Cardiac septum (tissue), 1 donor: ENCODE results near the gene TCN2. TPM values are rescaled to one million over a fixed set of nuclear protein-coding genes. Genes with fewer than 3 reads are reported as not detected.
"Not testable (repeated sequence)": the region's sequence is repeated elsewhere in the genome, so short reads cannot be mapped to it uniquely, and the experiment has no call there.

ENCODE experiments used
- DNase-seq: peaks from one replicate; pipeline ENCODE4 v3.0.0-alpha.2; 2020; ENCODE audit warnings: low spot score
- intact Hi-C: fragments of 100-400 bp; cut with DNase I; formaldehyde crosslinking; loops from one replicate; pipeline ENCODE4 v1.14.0; 2022
- total RNA-seq: library from RNA; stranded (reverse); fragmentation: NEBNext Ultra II Directional; extraction: Animal tissue kit (Norgen Biotek cat#: 25700); gene quantifications from one replicate; pipeline ENCODE4 v1.2.1, GENCODE V29; 2021
- donor health status: DM: no; HTN: no; CAD: no.

TCN2 gene
- total RNA-seq, 1 donor from 2014 or later: 10.3 TPM

DNA sequence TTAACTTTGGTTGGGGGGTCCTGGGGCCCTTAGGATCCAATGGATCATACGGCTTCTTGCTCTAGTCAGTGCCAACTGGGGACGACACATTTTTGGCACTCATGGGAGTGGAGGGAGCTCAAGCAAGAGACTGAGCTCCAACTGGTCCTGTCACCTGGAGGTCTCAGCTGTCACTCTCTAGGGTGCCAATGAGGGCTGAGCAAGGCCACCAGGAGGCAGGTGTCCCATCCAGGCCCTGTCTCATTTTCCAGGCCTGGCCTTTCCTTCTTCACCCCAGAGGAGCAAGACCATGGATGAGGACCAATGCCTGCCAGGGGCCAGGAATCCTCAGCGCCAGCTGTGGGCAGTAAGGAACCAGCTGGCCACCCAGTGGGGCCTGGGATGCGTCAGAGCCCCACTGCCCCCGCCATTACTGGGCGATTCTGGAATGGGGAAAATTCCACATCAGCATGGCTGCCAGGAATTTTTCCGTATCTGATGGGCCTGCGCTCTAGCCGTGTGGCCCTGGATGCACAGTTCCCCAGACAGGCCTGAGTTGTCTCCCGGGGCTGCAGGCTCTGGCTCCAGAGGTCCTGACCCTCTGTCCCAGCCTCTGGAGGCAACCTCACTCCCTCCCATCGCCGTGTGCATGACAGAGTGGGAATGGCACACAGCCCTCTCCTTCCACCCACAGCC is 31.8 kb upstream of the TCN2 start:
- intact Hi-C loops: no loop called here
- no peak for DNase-seq

DNA sequence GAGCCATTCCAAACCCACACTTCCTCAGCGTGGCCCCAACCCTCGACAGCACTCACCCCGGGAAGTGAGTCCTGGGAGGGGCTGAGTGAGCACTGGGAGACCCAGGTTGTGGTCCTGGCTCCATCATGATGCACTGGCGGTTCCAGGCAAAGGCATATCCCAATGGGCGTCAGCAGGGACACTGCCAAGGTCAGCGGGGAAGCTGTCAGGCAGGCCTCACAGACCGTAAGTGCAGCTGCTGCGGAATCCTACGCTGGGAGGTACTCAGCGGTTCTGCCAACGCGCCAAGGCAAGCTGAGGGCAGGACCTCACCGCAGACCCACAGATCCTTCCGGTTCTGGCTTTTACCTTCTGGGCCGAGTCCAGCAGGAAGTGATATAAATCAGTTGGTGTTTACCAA is 31.1 kb upstream of the TCN2 start:
- intact Hi-C loops: no loop called here
- DNase-seq: no peak

DNA sequence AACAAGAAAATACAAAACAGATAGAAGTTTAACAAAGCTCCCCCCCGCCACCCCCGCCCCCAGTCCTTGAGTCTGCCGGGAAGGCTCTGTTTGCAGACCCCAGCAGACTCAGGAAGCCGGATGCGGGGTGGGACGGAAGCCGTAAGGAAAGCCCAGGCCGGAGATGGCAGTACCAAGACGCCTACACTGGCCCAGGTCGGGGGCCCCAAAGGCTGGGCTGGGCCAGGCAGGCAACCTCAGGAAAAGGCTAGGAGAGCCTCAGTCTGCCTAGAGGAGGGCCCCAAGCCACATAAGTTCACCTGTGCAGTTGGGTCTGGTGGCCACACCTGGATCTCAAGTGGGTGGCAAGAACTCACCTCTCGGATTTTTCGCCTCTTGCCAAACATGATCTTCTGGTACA is 28.5 kb upstream of the TCN2 start:
- intact Hi-C loops: no loop called here
- no peak for DNase-seq

- intact Hi-C loops: no loop called here
- DNase-seq: no peak
Measured at GRCh38 chr22:30580896-30581295, 26.1 kb upstream of the TCN2 start.

- DNase-seq: no peak
- intact Hi-C loops: no loop called here
Measured at GRCh38 chr22:30582051-30582450, 24.9 kb upstream of the TCN2 start.

DNA sequence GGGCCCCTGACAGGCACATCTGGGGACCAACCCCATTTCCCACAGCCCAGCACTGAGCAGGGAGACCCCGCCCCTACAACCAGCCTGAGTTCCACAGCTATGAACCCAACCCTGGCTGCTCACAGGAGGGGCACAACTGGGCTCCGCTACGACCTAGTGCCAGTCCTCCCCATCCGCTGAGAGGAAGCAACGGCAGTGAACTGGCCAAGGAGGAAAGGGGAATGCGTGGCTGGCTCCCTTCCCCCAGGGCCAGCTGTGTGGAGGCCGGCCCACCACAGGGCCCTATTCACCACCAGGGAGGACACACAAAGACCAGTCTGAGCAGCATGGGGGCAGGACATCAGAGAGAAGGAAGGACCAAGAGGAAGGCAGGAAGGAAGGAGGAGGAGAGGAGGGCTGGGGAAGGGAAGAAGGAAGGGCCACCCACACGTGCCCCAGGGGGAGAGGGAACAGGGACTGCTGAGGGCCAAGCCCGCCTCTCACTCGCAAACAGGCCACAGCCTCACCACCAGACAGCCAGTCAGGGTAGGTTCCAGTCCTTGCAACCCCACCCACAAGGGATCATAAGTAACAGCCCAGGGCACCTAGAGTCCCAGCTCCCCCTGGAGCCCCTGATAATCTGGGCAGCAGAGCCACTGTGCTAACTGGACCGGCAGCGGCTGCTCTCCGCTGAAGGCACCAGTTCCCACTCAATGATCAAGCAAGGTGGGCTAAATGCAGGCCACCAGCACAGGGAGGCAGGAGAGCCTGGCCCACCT is 24.0 kb upstream of the TCN2 start:
- no peak for DNase-seq
- intact Hi-C loops: no loop called here

DNA sequence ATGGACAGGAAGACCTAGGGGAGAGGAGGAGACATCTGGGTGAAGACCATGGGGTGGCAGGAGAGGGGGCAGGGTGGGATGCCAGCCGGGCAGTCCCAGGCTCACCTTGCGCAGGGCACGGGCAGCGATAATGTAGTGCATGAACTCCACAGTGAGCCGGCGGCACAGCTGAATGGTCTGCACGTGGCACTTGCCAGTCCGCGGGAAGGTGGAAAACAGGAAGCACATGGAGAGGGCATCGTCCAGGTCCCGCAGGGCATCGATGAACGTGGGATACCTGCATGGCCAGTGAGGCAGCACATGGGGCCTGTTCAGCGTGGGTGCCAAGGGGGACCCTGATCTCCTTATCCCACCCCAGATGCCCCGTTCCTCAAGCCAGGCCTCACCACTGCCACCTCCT is 22.5 kb upstream of the TCN2 start:
- intact Hi-C loops: no loop called here
- no peak for DNase-seq

- intact Hi-C loops: no loop called here
- no peak for DNase-seq
Measured at GRCh38 chr22:30586414-30586813, 20.6 kb upstream of the TCN2 start.

- DNase-seq: no peak
- intact Hi-C loops: loop anchor here (10.0 kb wide), 1 partner anchor 166 kb away; the partner anchor contains the start of gene MTFP1
Measured at GRCh38 chr22:30591191-30591587, 15.8 kb upstream of the TCN2 start.

GRCh38 chr22:30591588-30592359 is 15.2 kb upstream of the TCN2 start, which contains the start of gene PES1:
Gene PES1, minus strand, starts transcription at chr22:30591910. Its CDS starts 77 bp downstream, at chr22:30591833.
- intact Hi-C loops: loop anchor here (10.0 kb wide), 1 partner anchor 167 kb away; the partner anchor contains the start of gene MTFP1

GRCh38 chr22:30592360-30592713 is 14.6 kb upstream of the TCN2 start:
- intact Hi-C loops: loop anchor here (10.0 kb wide), 1 partner anchor 168 kb away; the partner anchor contains the start of gene MTFP1
- not testable (repeated sequence) for DNase-seq

More at GRCh38 chr22:30591588-30592359, 15.2 kb upstream of the TCN2 start, which contains the start of gene PES1:
- DNase-seq: peak; percentile 96

DNA sequence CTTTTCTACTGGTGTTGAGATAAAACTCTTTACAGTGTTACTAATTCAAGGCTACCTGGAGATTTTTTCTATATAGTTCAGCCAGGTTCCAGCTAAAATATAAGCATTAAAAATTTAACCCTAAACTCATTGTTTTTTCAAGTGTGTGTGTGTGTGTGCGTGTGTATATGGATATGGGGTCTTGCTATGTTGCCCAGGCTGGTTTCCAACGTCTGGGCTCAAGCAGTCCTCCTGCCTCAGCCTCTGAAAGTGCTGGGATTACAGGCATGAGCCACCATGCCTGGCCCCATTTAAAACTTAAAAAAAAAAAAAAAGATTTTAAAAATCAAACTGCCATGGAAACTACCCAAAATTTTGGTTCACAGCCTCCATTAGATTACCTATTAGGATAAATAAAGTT is 10.8 kb upstream of the TCN2 start:
- no peak for DNase-seq
- intact Hi-C loops: loop anchor here (10.0 kb wide), 1 partner anchor 171 kb away; the partner anchor contains the start of gene MTFP1

DNA sequence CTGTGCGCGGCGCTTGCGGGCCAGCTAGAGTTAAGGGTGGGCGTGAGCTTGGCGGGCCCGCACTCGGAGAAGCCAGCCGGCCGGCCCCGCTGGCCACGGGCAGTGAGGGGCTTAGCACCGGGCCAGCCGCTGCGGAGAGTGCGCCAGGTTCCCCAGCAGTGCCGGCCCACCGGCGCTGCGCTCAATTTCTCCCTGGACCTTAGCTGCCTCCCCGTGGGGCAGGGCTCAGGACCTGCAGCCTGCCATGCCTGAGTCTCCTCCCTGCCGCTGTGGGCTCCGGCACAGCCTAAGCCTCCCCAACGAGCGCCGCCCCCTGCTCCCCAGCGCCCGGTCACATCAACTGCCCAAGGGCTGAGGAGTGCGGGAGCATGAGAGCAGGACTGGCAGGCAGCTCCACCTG is 10.1 kb upstream of the TCN2 start:
- intact Hi-C loops: loop anchor here (10.0 kb wide), 1 partner anchor 172 kb away; the partner anchor contains the start of gene MTFP1
- no peak for DNase-seq

- DNase-seq: no peak
- intact Hi-C loops: loop anchor here (10.0 kb wide), 1 partner anchor 174 kb away; the partner anchor contains the start of gene MTFP1
Measured at GRCh38 chr22:30598986-30599385, 8.0 kb upstream of the TCN2 start.

DNA sequence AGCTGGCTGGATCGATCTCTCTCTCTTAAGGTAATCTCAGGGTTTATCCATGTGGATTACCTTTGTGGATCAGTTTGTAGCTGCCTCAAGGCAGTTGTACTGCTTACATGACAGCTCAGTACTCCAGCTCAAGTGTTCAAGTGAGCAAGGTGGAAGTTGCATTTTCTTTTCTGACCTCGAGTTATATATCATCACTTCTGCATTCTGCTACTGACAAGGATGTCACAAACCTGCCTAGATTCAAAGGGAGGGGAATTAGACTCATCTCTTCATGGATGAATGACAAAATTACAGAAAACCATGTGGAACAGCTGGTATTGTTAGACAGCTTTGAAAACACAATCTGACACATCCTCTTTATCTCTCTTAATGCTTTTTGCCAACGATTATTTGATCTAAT is 6.1 kb upstream of the TCN2 start:
- no peak for DNase-seq
- intact Hi-C loops: no loop called here

- intact Hi-C loops: no loop called here
- DNase-seq: no peak
Measured at GRCh38 chr22:30601464-30601863, 5.5 kb upstream of the TCN2 start.

DNA sequence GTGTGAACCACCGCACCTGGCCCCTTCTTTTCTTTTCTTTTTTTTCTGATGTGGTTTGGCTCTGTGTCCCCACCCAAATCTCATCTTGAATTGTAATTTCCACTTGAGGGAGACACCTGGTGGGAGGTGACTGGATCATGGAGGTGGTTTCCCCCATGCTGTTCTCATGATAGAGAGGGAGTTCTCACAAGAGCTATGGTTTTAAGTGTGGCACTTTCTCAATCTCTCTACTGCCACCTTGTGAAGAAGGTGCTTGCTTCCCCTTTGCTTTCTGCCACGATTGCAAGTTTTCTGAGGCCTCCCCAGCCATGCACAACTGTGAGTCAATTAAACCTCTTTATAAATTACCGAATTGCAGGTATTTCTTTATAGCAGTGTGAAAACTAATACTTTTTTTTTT is 4.9 kb upstream of the TCN2 start:
- intact Hi-C loops: no loop called here
- no peak for DNase-seq

DNA sequence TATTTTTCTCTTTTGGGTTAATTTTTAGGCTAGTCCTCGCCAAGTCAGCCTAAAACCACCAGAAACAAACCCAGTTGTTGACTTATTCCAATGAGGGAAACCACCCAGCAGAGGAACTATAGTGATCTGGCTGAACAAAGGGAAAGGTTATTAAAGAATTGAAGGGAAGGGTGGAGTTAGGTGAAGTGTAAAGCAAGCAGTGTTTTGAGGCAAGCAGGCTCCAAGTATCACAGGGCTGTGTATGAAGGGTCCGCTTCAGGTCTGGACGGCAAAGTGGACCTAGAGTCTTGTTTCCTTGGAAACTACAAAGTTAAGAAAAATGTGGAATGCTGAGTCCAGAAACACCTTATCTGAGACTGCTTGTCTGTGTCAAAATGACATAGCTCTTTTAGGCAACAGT is 3.2 kb upstream of the TCN2 start:
- intact Hi-C loops: no loop called here
- DNase-seq: no peak

- intact Hi-C loops: no loop called here
- DNase-seq: no peak
Measured at GRCh38 chr22:30604723-30605122, 2.3 kb upstream of the TCN2 start.

GRCh38 chr22:30605449-30606110 is 1.4 kb upstream of the TCN2 start:
- no peak for DNase-seq
- intact Hi-C loops: no loop called here
